ENCODE data around the gene CFAP141.
A peak's percentile ranks its signal among the peaks of the same experiment; 100 is the strongest.

Gene CFAP141

GRCh38 chr1:154182344-154183045, 23.6 kb downstream of the CFAP141 start:
- Mint-ChIP-seq H3K27ac (peak overlapping the region; percentile 78 to 98 (median 96)), H3K36me3 (ENCODE audit: low read depth) (peaks cover 20% of the 10 kb centered on the region), H3K4me3 (peak overlapping the region; percentile 94 to 100 (median 100)), H3K27me3 (ENCODE audit: low read depth) (no peaks in the 10 kb centered on the region), H3K4me1 (peaks cover 67% of the 10 kb centered on the region), H3K9me3 (no peaks in the 10 kb centered on the region)
- TF ChIP-seq CTCF (IDR thresholded peaks at IDR 0.05; ENCODE audit: unreplicated experiment in 3 of 3) = no peak

- H3K27me3 Mint-ChIP-seq (ENCODE audit: low read depth) = no peaks in the 10 kb centered on the region
- H3K4me3 Mint-ChIP-seq = peak overlapping the region; percentile 94 to 100 (median 100)
- no peaks in the 10 kb centered on the region for H3K9me3 Mint-ChIP-seq
- no peak for TF ChIP-seq CTCF (IDR thresholded peaks at IDR 0.05; ENCODE audit: unreplicated experiment in 3 of 3)
- H3K36me3 Mint-ChIP-seq (ENCODE audit: low read depth) = peaks cover 25% of the 10 kb centered on the region
- H3K4me1 Mint-ChIP-seq = peaks cover 70% of the 10 kb centered on the region
- peak overlapping the region; percentile 78 to 98 (median 96) for H3K27ac Mint-ChIP-seq
Measured at GRCh38 chr1:154181944-154182343, 24.2 kb downstream of the CFAP141 start.

DNA sequence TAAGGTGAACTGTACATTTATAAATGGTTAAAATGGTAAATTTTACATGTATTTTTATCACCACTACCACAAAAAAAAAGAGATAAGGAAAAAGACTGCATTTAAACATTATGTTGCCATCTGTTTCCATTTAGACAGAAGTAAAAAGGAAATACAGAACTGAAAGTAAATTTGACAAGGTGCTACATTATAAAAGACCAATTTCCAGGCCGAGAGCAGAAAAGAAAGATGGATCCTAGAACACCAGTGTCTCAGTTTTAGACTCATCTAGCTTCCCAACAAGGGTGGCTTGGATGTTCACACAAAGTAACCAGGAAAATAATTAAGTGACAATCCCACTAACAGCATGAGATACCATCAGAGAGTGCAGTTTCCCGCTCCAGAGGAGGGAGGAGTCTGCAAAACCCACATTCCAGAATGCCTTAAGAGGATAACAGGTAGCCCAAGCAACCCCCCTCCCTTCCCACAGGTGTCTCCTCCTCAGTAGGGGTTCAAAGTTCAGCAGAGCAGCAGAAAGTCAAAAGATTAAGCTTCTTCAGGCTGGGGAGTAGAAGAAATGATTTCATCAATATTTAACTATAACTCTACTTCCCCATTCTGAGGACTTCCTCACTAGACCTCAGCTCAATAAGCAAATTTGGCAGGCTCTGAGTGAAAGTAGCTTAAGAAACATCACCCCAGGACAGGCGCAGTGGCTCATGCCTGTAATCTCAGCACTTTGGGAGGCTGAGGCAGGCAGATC, 26.0 kb downstream of the CFAP141 start:
- no peaks in the 10 kb centered on the region for H3K27me3 Mint-ChIP-seq (ENCODE audit: low read depth)
- H3K4me3 Mint-ChIP-seq = peak overlapping the region; percentile 65 to 83 (median 69)
- peaks cover 63% of the 10 kb centered on the region for H3K4me1 Mint-ChIP-seq
- H3K9me3 Mint-ChIP-seq = no peaks in the 10 kb centered on the region
- H3K27ac Mint-ChIP-seq = peak overlapping the region; percentile 42 to 81 (median 53)
- H3K36me3 Mint-ChIP-seq (ENCODE audit: low read depth) = peaks cover 38% of the 10 kb centered on the region
- no peak for TF ChIP-seq CTCF (IDR thresholded peaks at IDR 0.05; ENCODE audit: unreplicated experiment in 3 of 3)

DNA sequence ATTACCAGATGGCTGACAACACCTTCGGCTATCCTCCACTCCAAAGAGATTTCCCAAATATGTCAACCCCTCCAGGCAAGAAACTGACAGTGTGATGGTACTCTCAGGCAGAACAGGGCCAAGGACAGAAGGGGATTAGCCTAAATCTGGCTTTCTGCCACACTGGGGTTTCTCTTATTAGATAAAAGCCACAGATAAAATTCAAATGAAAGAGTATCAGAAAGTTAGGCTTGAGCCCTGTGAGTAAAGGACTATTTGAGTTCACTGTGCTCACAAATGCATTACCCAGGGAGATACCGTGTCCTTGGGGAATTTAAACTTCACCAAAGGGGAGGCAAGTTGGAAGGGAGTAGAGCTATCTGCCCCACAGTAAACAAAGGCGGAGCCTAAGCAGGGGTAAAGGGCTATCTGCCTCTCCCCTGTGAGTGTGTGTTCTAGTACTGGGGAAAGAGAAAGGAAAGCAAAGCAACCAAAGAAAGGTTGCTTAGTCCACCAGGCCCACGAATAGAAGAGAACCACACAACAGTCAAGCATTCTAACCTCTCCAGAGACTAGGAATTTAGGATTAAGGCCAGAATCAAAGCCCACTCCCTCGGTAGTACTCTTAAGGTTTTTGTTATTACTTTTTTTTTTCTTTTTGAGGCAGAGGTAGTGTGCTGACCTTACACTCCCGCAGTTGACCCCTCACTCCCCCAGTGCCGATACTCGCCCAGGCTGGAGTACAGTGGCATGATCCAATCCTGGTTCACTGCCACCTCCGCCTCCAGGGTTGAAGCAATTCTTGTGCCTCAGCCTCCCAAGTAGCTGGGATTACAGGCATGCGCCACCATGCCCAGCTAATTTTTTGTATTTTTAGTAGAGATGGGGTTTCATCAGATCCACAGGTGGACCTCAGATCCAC, 27.0 kb downstream of the CFAP141 start:
- peaks cover 63% of the 10 kb centered on the region for H3K4me1 Mint-ChIP-seq
- H3K27me3 Mint-ChIP-seq (ENCODE audit: low read depth) = no peaks in the 10 kb centered on the region
- H3K9me3 Mint-ChIP-seq = no peaks in the 10 kb centered on the region
- TF ChIP-seq CTCF (IDR thresholded peaks at IDR 0.05; ENCODE audit: unreplicated experiment in 3 of 3) = no peak
- H3K36me3 Mint-ChIP-seq (ENCODE audit: low read depth) = peaks cover 45% of the 10 kb centered on the region
- peak overlapping the region; percentile 34 to 86 (median 80) for H3K27ac Mint-ChIP-seq
- peak overlapping the region; percentile 65 to 83 (median 69) for H3K4me3 Mint-ChIP-seq

GRCh38 chr1:154178013-154178412, 28.1 kb downstream of the CFAP141 start:
- H3K27me3 Mint-ChIP-seq (ENCODE audit: low read depth) = no peaks in the 10 kb centered on the region
- peak overlapping the region; percentile 19 to 51 (median 36) for H3K27ac Mint-ChIP-seq
- peaks cover 47% of the 10 kb centered on the region for H3K36me3 Mint-ChIP-seq (ENCODE audit: low read depth)
- H3K9me3 Mint-ChIP-seq = no peaks in the 10 kb centered on the region
- peaks cover 57% of the 10 kb centered on the region for H3K4me1 Mint-ChIP-seq
- TF ChIP-seq CTCF (IDR thresholded peaks at IDR 0.05; ENCODE audit: unreplicated experiment in 3 of 3) = no peak
- peak overlapping the region in 2 of 3 experiments; percentile 20 to 50 for H3K4me3 Mint-ChIP-seq

Measured in nephron (organoid).